Progenitor cell of endocrine pancreas (in vitro differentiated cells): ENCODE measurements around the gene VWA8. TPM values are rescaled to one million over a fixed set of nuclear protein-coding genes. Genes with fewer than 3 reads are reported as not detected.
A peak's percentile ranks its signal among the peaks of the same experiment; 100 is the strongest.
"Not testable (repeated sequence)": the region's sequence is repeated elsewhere in the genome, so short reads cannot be mapped to it uniquely, and the experiment has no call there.

Experiments used
- DNase-seq: peaks from one replicate; pipeline ENCODE4 v3.0.0; 2021; ENCODE audit warnings: low spot score; ENCODE audit not compliant: unreplicated experiment
- H3K27ac Mint-ChIP-seq: 2 replicates; pipeline ENCODE4 v1.8.0; 2021; ENCODE audit warnings: mild to moderate bottlenecking, moderate library complexity, mixed read lengths
- H3K27me3 Mint-ChIP-seq: 2 replicates; pipeline ENCODE4 v1.8.0; 2021; ENCODE audit warnings: mixed read lengths
- H3K36me3 Mint-ChIP-seq: 2 replicates; pipeline ENCODE4 v1.8.0; 2022; ENCODE audit warnings: mixed read lengths; ENCODE audit not compliant: insufficient read depth
- H3K4me1 Mint-ChIP-seq: 2 replicates; pipeline ENCODE4 v1.8.0; 2021; ENCODE audit warnings: low read depth, mixed read lengths
- H3K4me3 Mint-ChIP-seq: 2 replicates; pipeline ENCODE4 v1.8.0; 2021; ENCODE audit warnings: low read depth, mild to moderate bottlenecking, moderate library complexity, mixed read lengths
- H3K9me3 Mint-ChIP-seq: 2 replicates; pipeline ENCODE4 v1.8.0; 2021; ENCODE audit warnings: low read depth, mixed read lengths
- total RNA-seq: library from RNA; stranded (reverse); gene quantifications from 2 replicates; pipeline ENCODE4 v1.2.1, GENCODE V29; 2021
- TF ChIP-seq, protein P1 (sequence below): fragments of 200-600 bp; sonication (generic); IDR thresholded peaks from one replicate; pipeline ENCODE4 v1.5.0; 2021; ENCODE audit warnings: antibody characterized with exemption, mild to moderate bottlenecking; ENCODE audit not compliant: unreplicated experiment

VWA8 gene
- total RNA-seq, 1 donor from 2014 or later = 24.1 TPM

DNA sequence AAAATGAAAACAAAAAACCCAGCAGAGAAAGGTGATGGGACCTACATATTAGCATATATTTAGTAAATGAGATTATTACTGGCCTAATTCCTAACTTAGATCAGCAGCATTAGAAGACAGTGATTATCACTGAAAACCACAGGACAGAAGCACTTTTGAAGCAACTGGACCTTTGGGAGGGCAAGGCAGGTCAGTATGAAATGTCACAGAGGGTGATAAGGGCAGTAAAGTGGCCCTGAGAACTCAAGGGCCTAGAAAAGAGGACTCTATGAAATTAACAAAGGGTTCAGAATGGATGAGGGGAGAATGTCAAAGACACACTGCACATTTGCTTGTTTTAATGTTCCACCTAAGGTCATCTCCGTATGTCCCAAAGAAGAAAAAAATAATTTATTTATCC is 148.7 kb downstream of the VWA8 start:
- Mint-ChIP-seq H3K27me3 (no peaks in the 10 kb centered on the region), H3K4me1 (no peaks in the 10 kb centered on the region), H3K9me3 (peaks cover 10% of the 10 kb centered on the region), H3K36me3 (peaks cover 35% of the 10 kb centered on the region), H3K4me3 (no peak overlapping the region), H3K27ac (peak overlapping the region; percentile 76)
- DNase-seq = no peak
- TF ChIP-seq, protein P1, sequence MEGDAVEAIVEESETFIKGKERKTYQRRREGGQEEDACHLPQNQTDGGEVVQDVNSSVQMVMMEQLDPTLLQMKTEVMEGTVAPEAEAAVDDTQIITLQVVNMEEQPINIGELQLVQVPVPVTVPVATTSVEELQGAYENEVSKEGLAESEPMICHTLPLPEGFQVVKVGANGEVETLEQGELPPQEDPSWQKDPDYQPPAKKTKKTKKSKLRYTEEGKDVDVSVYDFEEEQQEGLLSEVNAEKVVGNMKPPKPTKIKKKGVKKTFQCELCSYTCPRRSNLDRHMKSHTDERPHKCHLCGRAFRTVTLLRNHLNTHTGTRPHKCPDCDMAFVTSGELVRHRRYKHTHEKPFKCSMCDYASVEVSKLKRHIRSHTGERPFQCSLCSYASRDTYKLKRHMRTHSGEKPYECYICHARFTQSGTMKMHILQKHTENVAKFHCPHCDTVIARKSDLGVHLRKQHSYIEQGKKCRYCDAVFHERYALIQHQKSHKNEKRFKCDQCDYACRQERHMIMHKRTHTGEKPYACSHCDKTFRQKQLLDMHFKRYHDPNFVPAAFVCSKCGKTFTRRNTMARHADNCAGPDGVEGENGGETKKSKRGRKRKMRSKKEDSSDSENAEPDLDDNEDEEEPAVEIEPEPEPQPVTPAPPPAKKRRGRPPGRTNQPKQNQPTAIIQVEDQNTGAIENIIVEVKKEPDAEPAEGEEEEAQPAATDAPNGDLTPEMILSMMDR = no peak

DNA sequence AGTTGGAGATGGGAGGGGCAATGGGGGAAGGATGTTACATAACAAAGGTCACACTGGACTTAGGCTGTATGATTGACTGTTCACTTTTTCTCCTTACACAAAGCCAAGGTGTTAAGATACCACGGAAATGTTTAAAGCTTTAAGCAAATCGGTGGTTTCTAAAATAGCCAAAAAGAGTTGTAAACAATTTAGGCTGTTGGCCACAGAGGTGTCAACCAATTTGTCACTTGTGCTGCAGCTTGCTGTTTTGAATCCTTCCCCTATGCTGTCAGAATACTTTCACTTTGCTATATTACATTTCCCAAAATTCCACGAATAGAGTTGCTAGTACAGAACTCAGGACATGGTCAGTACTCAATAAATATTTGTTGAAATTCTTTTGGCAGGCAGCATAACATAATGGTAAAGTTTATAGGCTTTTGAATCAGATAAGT is 149.3 kb downstream of the VWA8 start:
- TF ChIP-seq, protein P1 = no peak
- peaks cover 38% of the 10 kb centered on the region for H3K36me3 Mint-ChIP-seq
- H3K27me3 Mint-ChIP-seq = no peaks in the 10 kb centered on the region
- peaks cover 10% of the 10 kb centered on the region for H3K9me3 Mint-ChIP-seq
- H3K4me3 Mint-ChIP-seq = no peak overlapping the region
- DNase-seq = no peak
- no peak overlapping the region for H3K27ac Mint-ChIP-seq
- H3K4me1 Mint-ChIP-seq = no peaks in the 10 kb centered on the region

DNA sequence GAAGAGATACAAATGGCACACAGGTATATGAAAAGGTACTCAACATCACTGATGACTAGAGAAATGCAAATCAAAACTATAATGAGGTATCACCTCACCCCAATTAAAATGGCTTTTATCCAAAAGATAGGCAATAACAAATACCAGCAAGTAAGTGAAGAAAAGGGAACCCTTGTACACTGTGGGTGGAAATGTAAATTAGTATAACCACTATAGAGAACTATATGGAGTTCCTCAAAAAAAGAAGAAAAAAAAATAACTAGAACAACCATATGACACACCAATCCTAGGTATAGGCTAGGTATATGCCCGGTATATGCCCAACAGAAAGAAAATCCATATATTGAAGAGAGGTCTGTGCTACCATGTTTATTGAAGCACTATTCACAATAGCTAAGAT is 150.9 kb downstream of the VWA8 start:
- TF ChIP-seq, protein P1 = no peak
- H3K4me3 Mint-ChIP-seq = no peak overlapping the region
- no peak overlapping the region for H3K27ac Mint-ChIP-seq
- peaks cover 32% of the 10 kb centered on the region for H3K36me3 Mint-ChIP-seq
- H3K4me1 Mint-ChIP-seq = no peaks in the 10 kb centered on the region
- DNase-seq = no peak
- H3K9me3 Mint-ChIP-seq = peaks cover 4% of the 10 kb centered on the region
- H3K27me3 Mint-ChIP-seq = no peaks in the 10 kb centered on the region

DNA sequence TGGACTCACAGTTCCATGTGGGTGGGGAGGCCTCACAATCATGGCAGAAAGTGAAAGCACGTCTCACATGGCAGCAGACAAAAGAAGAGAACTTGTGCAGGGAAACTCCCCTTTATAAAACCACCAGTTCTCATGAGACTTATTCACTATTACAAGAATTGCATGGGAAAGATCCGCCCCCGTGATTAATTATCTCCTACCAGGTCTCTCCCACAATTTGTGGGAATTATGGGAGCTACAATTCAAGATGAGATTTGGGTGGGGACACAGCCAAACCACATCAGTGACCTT is 157.5 kb downstream of the VWA8 start:
- H3K27me3 Mint-ChIP-seq, DNase-seq, H3K4me1 Mint-ChIP-seq, H3K4me3 Mint-ChIP-seq, H3K27ac Mint-ChIP-seq: not testable (repeated sequence)
- Mint-ChIP-seq H3K9me3 (peaks cover 24% of the 10 kb centered on the region), H3K36me3 (peaks cover 37% of the 10 kb centered on the region)

DNA sequence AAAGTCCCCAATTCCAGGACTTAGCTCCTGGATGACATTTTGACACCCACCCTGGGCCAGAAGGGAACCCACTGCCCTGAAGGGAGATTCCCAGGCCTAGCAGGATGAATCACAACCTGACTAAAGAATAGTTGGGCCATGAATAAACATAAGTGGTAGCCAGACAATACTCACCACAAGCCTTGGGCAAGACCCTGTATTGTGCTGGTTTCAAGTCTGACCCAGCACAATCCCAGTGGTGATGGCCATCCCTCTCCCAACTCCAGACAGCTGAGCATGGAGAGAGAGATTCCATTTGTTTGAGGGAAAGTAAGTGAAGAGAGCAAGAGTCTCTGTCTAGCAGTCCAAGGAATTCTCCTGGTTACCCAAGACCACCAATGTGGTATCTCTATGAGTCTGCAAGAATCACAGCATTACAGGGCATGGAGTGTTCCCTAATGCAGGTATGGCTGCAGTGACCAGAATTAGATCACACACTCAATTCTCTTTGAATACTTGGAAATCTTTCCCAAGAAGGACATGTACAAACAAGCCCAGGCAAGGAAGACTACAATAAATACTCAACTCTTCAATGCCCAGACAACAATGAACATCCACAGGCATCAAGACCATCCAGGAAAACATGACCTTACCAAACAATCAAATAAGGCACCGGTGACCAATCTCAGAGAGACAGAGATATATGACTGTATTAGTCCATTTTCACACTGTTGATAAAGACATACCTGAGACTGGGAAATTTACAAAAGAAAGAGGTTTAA is 158.0 kb downstream of the VWA8 start:
- H3K4me1 Mint-ChIP-seq = no peaks in the 10 kb centered on the region
- no peak overlapping the region for H3K27ac Mint-ChIP-seq
- H3K9me3 Mint-ChIP-seq = peaks cover 25% of the 10 kb centered on the region
- H3K36me3 Mint-ChIP-seq = peaks cover 39% of the 10 kb centered on the region
- H3K4me3 Mint-ChIP-seq = no peak overlapping the region
- DNase-seq = no peak
- no peaks in the 10 kb centered on the region for H3K27me3 Mint-ChIP-seq
- TF ChIP-seq, protein P1 = no peak

DNA sequence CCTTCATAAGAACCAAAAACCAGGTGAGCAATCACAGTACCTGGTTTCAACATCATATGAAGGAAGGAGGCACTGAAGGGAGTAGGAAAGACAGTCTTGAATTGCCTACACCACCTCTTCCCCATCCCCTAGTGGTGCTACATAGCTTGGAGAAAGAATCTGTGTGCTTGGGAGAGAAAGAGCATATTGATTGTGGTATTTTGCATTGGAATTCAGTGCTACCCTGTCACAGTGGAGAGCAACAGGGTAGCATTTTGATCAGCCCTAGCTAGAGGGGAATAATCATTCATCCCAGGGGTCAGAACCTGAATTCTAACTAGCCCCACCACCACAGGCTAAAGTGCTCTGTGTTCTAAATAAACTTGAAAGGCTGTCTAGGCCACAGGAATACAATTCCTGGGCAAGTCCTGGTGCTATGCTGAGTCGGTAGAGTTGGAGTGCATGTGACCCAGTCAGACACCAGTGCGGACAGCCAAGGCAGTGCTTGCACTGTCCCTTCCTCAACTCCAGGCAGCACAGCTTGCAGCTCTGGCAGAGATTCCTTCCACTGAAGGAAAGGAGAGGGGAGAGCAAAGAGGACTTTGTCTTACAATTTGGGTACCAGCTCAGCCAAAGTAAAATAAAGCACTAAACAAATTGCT is 158.7 kb downstream of the VWA8 start:
- Mint-ChIP-seq H3K27me3 (no peaks in the 10 kb centered on the region), H3K4me1 (no peaks in the 10 kb centered on the region), H3K36me3 (peaks cover 42% of the 10 kb centered on the region), H3K9me3 (peaks cover 25% of the 10 kb centered on the region), H3K27ac (no peak overlapping the region), H3K4me3 (no peak overlapping the region)
- TF ChIP-seq, protein P1 = no peak
- DNase-seq = no peak
